GM10248 (cell line): ENCODE results near the gene DSN1.

Experiments used
- CTCF ChIA-PET: fragments of 300-600 bp; sonication (Branson Sonifier 250); formaldehyde crosslinking; extraction: SDS; loops from one replicate; lab custom pipeline; 2021; ENCODE audit warnings: antibody characterized with exemption; lab: Yijun Ruan, JAX
- POLR2A ChIA-PET: fragments of 350-650 bp; sonication (Branson Sonifier 250); formaldehyde crosslinking; extraction: SDS; loops from one replicate; lab custom pipeline; 2020; ENCODE audit warnings: antibody characterized with exemption; lab: Yijun Ruan, JAX
- DNase-seq: peaks from one replicate; pipeline ENCODE4 v3.0.0; 2012; ENCODE audit errors: extremely low spot score
- TF ChIP-seq, protein P1 (sequence below): IDR thresholded peaks from 2 replicates; pipeline ENCODE4 v1.5.1; 2012; ENCODE audit warnings: mild to moderate bottlenecking, low read depth; ENCODE audit errors: extremely low read depth, missing control alignments, control extremely low read depth

DSN1 gene

DNA sequence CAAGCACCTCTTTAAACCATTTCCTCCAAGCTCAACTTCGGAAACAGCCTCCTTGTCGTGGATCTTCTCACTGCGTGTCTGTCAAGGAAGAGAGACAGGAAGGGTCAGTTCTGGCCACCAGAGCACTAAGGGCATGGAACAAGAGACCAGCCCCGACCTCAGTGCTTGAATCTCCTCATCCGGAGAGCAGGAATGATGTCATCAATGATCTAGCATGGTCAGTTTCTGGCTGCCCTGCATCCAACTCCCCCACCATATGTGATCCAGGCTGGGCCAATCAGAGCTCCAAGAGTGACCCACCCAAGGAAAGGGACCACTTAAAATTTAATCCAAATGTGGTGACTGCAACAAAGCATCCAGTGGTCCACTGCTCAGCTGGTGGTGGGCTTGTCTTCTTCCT is 23.3 kb upstream of the DSN1 start:
- DNase-seq, result no peak
- ChIA-PET CTCF (interaction anchor here (0.9 to 3.7 kb wide), 4 partner anchors 10 to 89 kb away, joined by 4 to 26 read pairs (median 5); no protein-coding TSS in a partner anchor), POLR2A (no interaction called here)
- TF ChIP-seq, protein P1, sequence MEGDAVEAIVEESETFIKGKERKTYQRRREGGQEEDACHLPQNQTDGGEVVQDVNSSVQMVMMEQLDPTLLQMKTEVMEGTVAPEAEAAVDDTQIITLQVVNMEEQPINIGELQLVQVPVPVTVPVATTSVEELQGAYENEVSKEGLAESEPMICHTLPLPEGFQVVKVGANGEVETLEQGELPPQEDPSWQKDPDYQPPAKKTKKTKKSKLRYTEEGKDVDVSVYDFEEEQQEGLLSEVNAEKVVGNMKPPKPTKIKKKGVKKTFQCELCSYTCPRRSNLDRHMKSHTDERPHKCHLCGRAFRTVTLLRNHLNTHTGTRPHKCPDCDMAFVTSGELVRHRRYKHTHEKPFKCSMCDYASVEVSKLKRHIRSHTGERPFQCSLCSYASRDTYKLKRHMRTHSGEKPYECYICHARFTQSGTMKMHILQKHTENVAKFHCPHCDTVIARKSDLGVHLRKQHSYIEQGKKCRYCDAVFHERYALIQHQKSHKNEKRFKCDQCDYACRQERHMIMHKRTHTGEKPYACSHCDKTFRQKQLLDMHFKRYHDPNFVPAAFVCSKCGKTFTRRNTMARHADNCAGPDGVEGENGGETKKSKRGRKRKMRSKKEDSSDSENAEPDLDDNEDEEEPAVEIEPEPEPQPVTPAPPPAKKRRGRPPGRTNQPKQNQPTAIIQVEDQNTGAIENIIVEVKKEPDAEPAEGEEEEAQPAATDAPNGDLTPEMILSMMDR, result no peak

DNA sequence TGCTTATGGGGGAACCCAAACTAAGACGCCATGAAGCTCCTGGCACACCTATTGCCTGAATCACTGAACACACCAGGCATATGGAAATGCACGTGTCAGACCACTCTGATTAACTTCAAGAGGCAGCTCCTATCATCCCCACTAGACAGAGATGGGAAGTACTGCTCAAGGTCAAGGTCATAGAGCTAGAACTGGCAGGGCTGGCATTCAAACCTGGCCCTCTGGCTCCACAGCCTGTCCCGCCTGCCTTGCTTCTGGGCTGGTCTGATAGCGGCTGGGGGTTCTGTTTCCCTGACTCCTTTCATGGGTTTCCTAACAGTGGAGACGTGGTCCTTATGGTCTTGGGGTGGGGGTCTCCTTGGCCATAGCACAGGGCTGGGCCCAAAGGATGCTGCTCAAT is 22.6 kb upstream of the DSN1 start:
- TF ChIP-seq, protein P1, result no peak
- DNase-seq, result no peak
- ChIA-PET CTCF (interaction anchor here (1.1 to 3.7 kb wide), 2 partner anchors 9 to 13 kb away, joined by 3 to 26 read pairs; no protein-coding TSS in a partner anchor), POLR2A (no interaction called here)

DNA sequence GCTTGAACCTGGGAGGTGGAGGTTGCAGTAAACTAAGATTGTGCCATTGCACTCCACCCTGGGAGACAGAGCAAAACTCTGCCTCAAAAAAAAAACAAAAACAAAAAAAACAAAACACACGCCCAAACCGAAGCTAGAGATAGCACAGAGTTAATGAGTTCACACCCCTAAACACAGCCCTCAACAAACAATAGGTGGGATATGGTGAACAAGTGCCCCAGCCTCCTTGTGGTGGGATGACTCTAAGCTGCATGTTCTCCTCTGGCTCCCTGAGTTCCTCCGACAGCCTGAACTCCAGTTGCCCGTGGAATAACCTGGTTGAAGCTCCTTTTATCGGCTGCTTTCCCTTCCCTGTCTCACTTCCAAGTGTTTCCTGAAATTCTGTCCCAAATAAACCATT is 22.1 kb upstream of the DSN1 start:
- TF ChIP-seq, protein P1, result no peak

DNA sequence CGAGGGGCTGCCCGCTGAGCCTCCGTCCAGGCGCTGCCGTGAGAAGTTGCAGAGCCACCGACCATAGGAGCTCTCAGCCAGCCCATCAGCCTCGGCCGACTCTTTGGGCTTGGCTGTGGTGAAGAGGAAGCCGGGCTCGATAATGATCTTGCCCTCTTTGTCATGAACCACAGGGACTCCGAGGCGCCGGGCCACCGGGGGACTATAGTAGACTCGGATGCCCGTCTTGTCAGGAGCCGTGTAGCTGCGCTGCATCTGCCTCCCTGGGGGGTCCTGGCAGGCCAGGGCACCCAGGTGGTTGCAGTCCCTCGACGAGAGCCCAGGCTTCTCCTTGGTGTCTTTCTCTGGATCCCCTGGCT is 20.5 kb upstream of the DSN1 start:
- no peak for DNase-seq
- ChIA-PET CTCF (interaction anchor here (1.2 to 4.2 kb wide), 2 partner anchors 10 to 14 kb away, joined by 3 to 18 read pairs; no protein-coding TSS in a partner anchor), POLR2A (no interaction called here)
- TF ChIP-seq, protein P1, result no peak

More for the DNA sequence above, 22.1 kb upstream of the DSN1 start:
- ChIA-PET CTCF (interaction anchor here (1.1 to 3.7 kb wide), 2 partner anchors 9 to 13 kb away, joined by 3 to 26 read pairs; no protein-coding TSS in a partner anchor), POLR2A (no interaction called here)
- no peak for DNase-seq

DNA sequence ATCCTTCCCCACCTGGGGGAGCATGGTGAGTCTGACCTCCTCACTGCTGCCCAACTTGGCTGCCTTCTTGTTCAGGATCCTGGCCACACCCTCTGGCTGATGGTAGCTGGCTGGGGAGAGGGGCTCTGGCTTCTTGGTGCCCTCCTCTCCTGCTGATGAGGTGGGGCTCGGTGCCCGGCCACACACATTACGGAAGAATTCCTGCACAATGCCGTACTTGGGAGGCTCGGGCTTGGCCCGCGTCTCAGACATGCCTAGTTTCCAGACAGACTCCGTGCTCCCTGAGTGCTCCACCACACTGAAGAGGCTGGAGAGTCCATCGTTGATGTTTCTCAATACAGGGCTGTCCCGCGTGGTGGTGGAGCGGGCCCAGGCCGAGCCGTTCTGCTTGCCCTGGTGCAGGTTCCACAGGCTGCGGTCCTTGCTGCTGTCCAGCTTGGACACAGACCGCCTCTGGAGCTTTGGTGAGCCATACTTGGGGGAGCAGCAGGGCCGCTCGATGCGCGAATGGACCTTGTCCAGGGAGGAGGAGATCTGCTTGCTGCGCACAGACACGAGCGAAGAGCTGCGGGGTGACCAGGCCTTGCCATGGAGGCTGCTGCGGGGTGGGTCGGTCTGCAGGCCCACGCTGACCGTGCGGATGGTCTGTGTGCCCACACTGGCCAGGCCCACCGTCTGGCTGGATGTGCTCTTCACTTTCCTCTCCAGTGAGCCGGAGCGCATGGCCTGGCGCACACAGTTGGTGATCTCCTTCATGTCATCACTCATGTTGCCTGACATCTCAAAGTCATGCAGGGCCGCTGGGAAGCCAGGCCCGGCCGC is 19.9 kb upstream of the DSN1 start:
- CTCF ChIA-PET, result interaction anchor here (1.2 to 4.2 kb wide), 2 partner anchors 15 to 19 kb away, joined by 3 to 18 read pairs; no protein-coding TSS in a partner anchor
- POLR2A ChIA-PET, result no interaction called here
- DNase-seq, result no peak
- TF ChIP-seq, protein P1, result no peak

DNA sequence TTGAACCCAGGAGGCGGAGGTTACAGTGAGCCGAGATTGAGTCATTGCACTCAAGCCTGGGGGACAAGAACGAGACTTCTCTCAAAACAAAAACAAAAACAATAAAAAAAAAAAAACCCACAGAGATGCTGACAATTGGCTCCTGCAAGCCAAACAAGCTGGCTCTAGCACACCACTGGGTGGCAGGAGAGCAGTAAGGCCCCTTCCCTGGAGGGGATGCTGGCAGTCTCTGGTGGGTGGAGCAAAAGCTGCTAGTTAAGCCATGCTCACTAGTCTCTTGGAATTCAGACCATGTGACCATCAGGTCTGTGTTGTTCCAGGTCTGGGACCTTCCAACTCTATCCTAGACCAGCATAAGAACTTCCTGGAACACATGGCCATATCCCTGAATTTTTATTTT is 18.9 kb upstream of the DSN1 start:
- DNase-seq, result peak; percentile 57
- CTCF ChIA-PET, result interaction anchor here (1.2 to 4.2 kb wide), 3 partner anchors 16 to 71 kb away, joined by 3 to 18 read pairs (median 4); a partner anchor contains a TSS
- TF ChIP-seq, protein P1, result peak; percentile 29
- POLR2A ChIA-PET, result no interaction called here
